Activated naive CD4-positive, alpha-beta T cell treated with anti-CD3 and anti-CD28 coated beads, Interleukin-2, amount 10 ng/mL, durations not matched to agents 7 days and 5 days (primary cell): ENCODE results near the gene KRTAP2-1.
"Not testable (repeated sequence)": the region's sequence is repeated elsewhere in the genome, so short reads cannot be mapped to it uniquely, and the experiment has no call there.

Experiments
- CTCF ChIA-PET: fragments of 350-600 bp; sonication (Branson Sonifier 250); formaldehyde crosslinking; loops from one replicate; lab custom pipeline; 2021; ENCODE audit warnings: antibody characterized with exemption; lab: Charles Lee
- DNase-seq: peaks from one replicate; pipeline ENCODE4 v3.0.0-alpha.2; 2020
- H3K27ac Mint-ChIP-seq: one replicate; pipeline ENCODE4 v1.8.0; 2021; ENCODE audit warnings: mild to moderate bottlenecking, moderate library complexity, mixed read lengths
- H3K27me3 Mint-ChIP-seq: one replicate; pipeline ENCODE4 v1.8.0; 2021; ENCODE audit warnings: mild to moderate bottlenecking, mixed read lengths
- H3K36me3 Mint-ChIP-seq: one replicate; pipeline ENCODE4 v1.8.0; 2021; ENCODE audit warnings: mixed read lengths
- H3K4me1 Mint-ChIP-seq: one replicate; pipeline ENCODE4 v1.8.0; 2021; ENCODE audit warnings: mixed read lengths
- H3K4me3 Mint-ChIP-seq: one replicate; pipeline ENCODE4 v1.8.0; 2021; ENCODE audit warnings: mild to moderate bottlenecking, moderate library complexity, mixed read lengths
- H3K9me3 Mint-ChIP-seq: one replicate; pipeline ENCODE4 v1.8.0; 2021; ENCODE audit warnings: mixed read lengths

The KRTAP2-1 gene

GRCh38 chr17:41012326-41013120 lies 34.6 kb downstream of the KRTAP2-1 start:
- CTCF ChIA-PET: no interaction called here
- no peak for DNase-seq
- Mint-ChIP-seq H3K4me3 (no peak overlapping the region), H3K9me3 (no peaks in the 10 kb centered on the region), H3K4me1 (no peaks in the 10 kb centered on the region), H3K27me3 (peaks cover 4% of the 10 kb centered on the region), H3K36me3 (no peaks in the 10 kb centered on the region), H3K27ac (no peak overlapping the region)

- no peaks in the 10 kb centered on the region for H3K36me3 Mint-ChIP-seq
- H3K4me3 Mint-ChIP-seq: no peak overlapping the region
- H3K9me3 Mint-ChIP-seq: no peaks in the 10 kb centered on the region
- H3K27ac Mint-ChIP-seq: no peak overlapping the region
- H3K27me3 Mint-ChIP-seq: peaks cover 4% of the 10 kb centered on the region
- CTCF ChIA-PET: no interaction called here
- H3K4me1 Mint-ChIP-seq: no peaks in the 10 kb centered on the region
- no peak for DNase-seq
Measured at GRCh38 chr17:41010441-41010840, 36.7 kb downstream of the KRTAP2-1 start.

- CTCF ChIA-PET: no interaction called here
- Mint-ChIP-seq H3K9me3 (no peaks in the 10 kb centered on the region), H3K4me3 (no peak overlapping the region), H3K27me3 (peaks cover 4% of the 10 kb centered on the region), H3K27ac (no peak overlapping the region), H3K4me1 (no peaks in the 10 kb centered on the region), H3K36me3 (no peaks in the 10 kb centered on the region)
- no peak for DNase-seq
Measured at GRCh38 chr17:41009936-41010335, 37.2 kb downstream of the KRTAP2-1 start.

GRCh38 chr17:41009301-41009760 lies 37.8 kb downstream of the KRTAP2-1 start:
- no peak overlapping the region for H3K4me3 Mint-ChIP-seq
- no peak for DNase-seq
- CTCF ChIA-PET: no interaction called here
- H3K36me3 Mint-ChIP-seq: no peaks in the 10 kb centered on the region
- H3K27me3 Mint-ChIP-seq: peaks cover 7% of the 10 kb centered on the region
- H3K4me1 Mint-ChIP-seq: no peaks in the 10 kb centered on the region
- no peak overlapping the region for H3K27ac Mint-ChIP-seq
- H3K9me3 Mint-ChIP-seq: no peaks in the 10 kb centered on the region

- Mint-ChIP-seq H3K27ac (no peak within 1 kb of the TSS), H3K4me3 (no peak within 1 kb of the TSS), H3K9me3 (no peaks in the 10 kb centered on the region)
Measured at GRCh38 chr17:41008811-41009210, 38.3 kb downstream of the KRTAP2-1 start, which contains the start of gene KRTAP3-1. Gene KRTAP3-1, minus strand, starts transcription at chr17:41009128. Its CDS starts 54 bp downstream, at chr17:41009074.

GRCh38 chr17:41004397-41004796 lies 42.7 kb downstream of the KRTAP2-1 start:
- Mint-ChIP-seq H3K36me3 (no peaks in the 10 kb centered on the region), H3K4me3 (no peak overlapping the region), H3K4me1 (no peaks in the 10 kb centered on the region), H3K27ac (no peak overlapping the region), H3K9me3 (no peaks in the 10 kb centered on the region), H3K27me3 (peaks cover 7% of the 10 kb centered on the region)
- CTCF ChIA-PET: no interaction called here
- no peak for DNase-seq

More at GRCh38 chr17:41008811-41009210, 38.3 kb downstream of the KRTAP2-1 start, which contains the start of gene KRTAP3-1:
- CTCF ChIA-PET: no interaction called here
- Mint-ChIP-seq H3K4me1 (no peaks in the 10 kb centered on the region), H3K36me3 (no peaks in the 10 kb centered on the region), H3K27me3 (peaks cover 9% of the 10 kb centered on the region)
- no peak for DNase-seq

- Mint-ChIP-seq H3K27ac (no peak overlapping the region), H3K4me3 (no peak overlapping the region), H3K4me1 (no peaks in the 10 kb centered on the region), H3K36me3 (no peaks in the 10 kb centered on the region), H3K27me3 (peaks cover 10% of the 10 kb centered on the region), H3K9me3 (no peaks in the 10 kb centered on the region)
- DNase-seq: no peak
- CTCF ChIA-PET: no interaction called here
Measured at GRCh38 chr17:41003926-41004325, 43.2 kb downstream of the KRTAP2-1 start.

GRCh38 chr17:41002814-41003213 lies 44.3 kb downstream of the KRTAP2-1 start:
- Mint-ChIP-seq H3K27ac (no peak overlapping the region), H3K36me3 (no peaks in the 10 kb centered on the region), H3K27me3 (peaks cover 11% of the 10 kb centered on the region), H3K4me3 (no peak overlapping the region), H3K9me3 (no peaks in the 10 kb centered on the region), H3K4me1 (no peaks in the 10 kb centered on the region)
- CTCF ChIA-PET: no interaction called here
- DNase-seq: no peak

- Mint-ChIP-seq H3K36me3 (no peaks in the 10 kb centered on the region), H3K27ac (no peak overlapping the region), H3K27me3 (peaks cover 17% of the 10 kb centered on the region), H3K4me1 (no peaks in the 10 kb centered on the region), H3K9me3 (no peaks in the 10 kb centered on the region), H3K4me3 (no peak overlapping the region)
- DNase-seq: no peak
- CTCF ChIA-PET: no interaction called here
Measured at GRCh38 chr17:41001795-41002194, 45.3 kb downstream of the KRTAP2-1 start.

- H3K27ac Mint-ChIP-seq, H3K4me1 Mint-ChIP-seq, CTCF ChIA-PET, DNase-seq, H3K4me3 Mint-ChIP-seq, H3K9me3 Mint-ChIP-seq, H3K36me3 Mint-ChIP-seq: not testable (repeated sequence)
- H3K27me3 Mint-ChIP-seq: peaks cover 17% of the 10 kb centered on the region
Measured at GRCh38 chr17:40999563-40999962, 47.6 kb downstream of the KRTAP2-1 start, which contains the start of gene KRTAP3-2. Gene KRTAP3-2, minus strand, starts transcription at chr17:40999906. Its CDS starts 53 bp downstream, at chr17:40999853.

- H3K27ac Mint-ChIP-seq: no peak overlapping the region
- no peaks in the 10 kb centered on the region for H3K9me3 Mint-ChIP-seq
- CTCF ChIA-PET: no interaction called here
- peaks cover 21% of the 10 kb centered on the region for H3K27me3 Mint-ChIP-seq
- no peaks in the 10 kb centered on the region for H3K4me1 Mint-ChIP-seq
- no peak for DNase-seq
- no peak overlapping the region for H3K4me3 Mint-ChIP-seq
- H3K36me3 Mint-ChIP-seq: no peaks in the 10 kb centered on the region
Measured at GRCh38 chr17:40997361-40997760, 49.8 kb downstream of the KRTAP2-1 start.

- Mint-ChIP-seq H3K4me3 (no peak overlapping the region), H3K36me3 (no peaks in the 10 kb centered on the region), H3K27me3 (peaks cover 26% of the 10 kb centered on the region), H3K4me1 (no peaks in the 10 kb centered on the region), H3K9me3 (no peaks in the 10 kb centered on the region), H3K27ac (no peak overlapping the region)
- CTCF ChIA-PET: no interaction called here
- no peak for DNase-seq
Measured at GRCh38 chr17:40996829-40997228, 50.3 kb downstream of the KRTAP2-1 start.
